H1 (cell line): ENCODE data around the gene VTN. TPM values are rescaled to one million over a fixed set of nuclear protein-coding genes. Genes with fewer than 3 reads are reported as not detected.

Experiments used
- ATF2 ChIP-seq: IDR thresholded peaks from 2 replicates; pipeline ENCODE4 v1.6.1; 2012; ENCODE audit warnings: low read length, inconsistent platforms
- ATF3 ChIP-seq: IDR thresholded peaks from 2 replicates; pipeline ENCODE4 v1.6.1; 2011; ENCODE audit warnings: low read depth, mild to moderate bottlenecking, low read length; ENCODE audit not compliant: insufficient read depth
- BACH1 ChIP-seq: IDR thresholded peaks from 2 replicates; pipeline ENCODE4 v1.6.1; 2012; ENCODE audit warnings: low read length, improper control_type of control experiment
- CBX5 ChIP-seq: fragments of 300-800, 300-1000 bp; sonication (generic); IDR thresholded peaks from 2 replicates; pipeline ENCODE4 v1.7.1; 2016; ENCODE audit warnings: antibody characterized with exemption, low read length, low read depth
- CBX8 ChIP-seq: fragments of 300-800, 300-1000 bp; sonication (generic); IDR thresholded peaks from 2 replicates; pipeline ENCODE4 v1.7.1; 2016; ENCODE audit warnings: low read depth, low read length, borderline replicate concordance
- CEBPB ChIP-seq: IDR thresholded peaks from 2 replicates; pipeline ENCODE4 v1.6.1; 2012; ENCODE audit warnings: low read depth, low read length
- CREB1 ChIP-seq: IDR thresholded peaks from 2 replicates; pipeline ENCODE4 v1.6.1; 2012; ENCODE audit warnings: inconsistent platforms
- E2F6 ChIP-seq: IDR thresholded peaks from 2 replicates; pipeline ENCODE4 v1.6.1; 2012; ENCODE audit warnings: inconsistent platforms
- EGR1 ChIP-seq: IDR thresholded peaks from 2 replicates; pipeline ENCODE4 v1.6.1; 2011; ENCODE audit warnings: low read depth, low read length, borderline replicate concordance
- GABPA ChIP-seq: IDR thresholded peaks from 2 replicates; pipeline ENCODE4 v1.6.1; 2011; ENCODE audit warnings: mild to moderate bottlenecking, low read length, moderate library complexity, borderline replicate concordance; ENCODE audit not compliant: insufficient read depth
- GTF2F1 ChIP-seq: IDR thresholded peaks from 2 replicates; pipeline ENCODE4 v1.6.1; 2012; ENCODE audit warnings: low read depth, low read length, improper control_type of control experiment, borderline replicate concordance
- JUND ChIP-seq: IDR thresholded peaks from 2 replicates; pipeline ENCODE4 v1.6.1; 2011; ENCODE audit warnings: mild to moderate bottlenecking, improper control_type of control experiment, low read length
- KDM5A ChIP-seq: fragments of 200-600 bp; IDR thresholded peaks from 2 replicates; pipeline ENCODE4 v1.7.1; 2012; ENCODE audit warnings: mild to moderate bottlenecking, low read length, inconsistent platforms, mixed read lengths
- MAX ChIP-seq: IDR thresholded peaks from 2 replicates; pipeline ENCODE4 v1.6.1; 2012; ENCODE audit warnings: inconsistent platforms
- POU5F1 ChIP-seq: IDR thresholded peaks from 2 replicates; pipeline ENCODE4 v1.6.1; 2011; ENCODE audit warnings: low read depth, mild to moderate bottlenecking, low read length, moderate library complexity
- RXRA ChIP-seq: IDR thresholded peaks from 2 replicates; pipeline ENCODE4 v1.6.1; 2011; ENCODE audit warnings: low read depth, mild to moderate bottlenecking, low read length, moderate library complexity; ENCODE audit not compliant: insufficient read depth
- SRF ChIP-seq: IDR thresholded peaks from 2 replicates; pipeline ENCODE4 v1.6.1; 2011; ENCODE audit warnings: mild to moderate bottlenecking, low read depth, low read length, moderate library complexity
- YY1 ChIP-seq: IDR thresholded peaks from 2 replicates; pipeline ENCODE4 v1.6.1; 2011; ENCODE audit warnings: low read depth, mild to moderate bottlenecking, low read length
- polyA plus RNA-seq, 7 experiments: library from polyadenylated mRNA; depleted of rRNA in 3 of 7; stranded (reverse) in 5 of 7; unstranded in 2 of 7; fragments of >200 nt in 5 of 7; fragments of 200-250 nt in 2 of 7; gene quantifications; 1 replicate in 5 of 7; 2 replicates in 1 of 7; 4 replicates in 1 of 7; pipeline versions ENCODE4 v1.2.1 to v1.2.3, GENCODE V29; 2011 to 2013; ENCODE audit warnings: missing spikeins in 2 of 7, mixed read lengths in 2 of 7
- total RNA-seq: library from RNA; stranded (reverse); fragmentation: NEBNext Ultra II Directional; extraction: Animal tissue kit (Norgen Biotek cat#: 25700); gene quantifications from 2 replicates; pipeline ENCODE4 v1.2.1, GENCODE V29; 2021

VTN gene
- total and polyA plus RNA-seq, 2 of the 8 experiments (the other 6 are each of a cell fraction or from before 2014, with no cell fraction given) = 0.18 TPM; not detected in 1

GRCh38 chr17:28357061-28357900 lies 12.8 kb downstream of the VTN start, which contains the start of gene POLDIP2 (continued):
- TF ChIP-seq GTF2F1 (no peak), MAX (no peak; the same call in 1 of the 2 replicates), SRF (peak; percentile 35; the same call in 1 of the 2 replicates), JUND (no peak), CBX5 (no peak), CBX8 (no peak), E2F6 (0 out of 2 replicates have a peak, but pooled peaks have one; percentile 33), YY1 (peak; percentile 96), CREB1 (peak; percentile 81), KDM5A (peak; percentile 98), EGR1 (0 out of 2 replicates have a peak, but pooled peaks have one; percentile 35), BACH1 (no peak), ATF2 (no peak), CEBPB (no peak), GABPA (peak; percentile 99), POU5F1 (no peak), ATF3 (peak; percentile 81), RXRA (no peak)
